BJ (cell line): ENCODE results near the gene WNT16. TPM values are rescaled to one million over a fixed set of nuclear protein-coding genes. Genes with fewer than 3 reads are reported as not detected.

ENCODE experiments used
- CTCF ChIA-PET: fragments of 350-600 bp; formaldehyde crosslinking; extraction: SDS; loops from one replicate; lab custom pipeline; 2021; ENCODE audit warnings: antibody characterized with exemption, inconsistent platforms; lab: Yijun Ruan, JAX
- POLR2A ChIA-PET: fragments of 300-600 bp; sonication (Branson Sonifier 250); formaldehyde crosslinking; extraction: SDS; loops from one replicate; lab custom pipeline; 2021; ENCODE audit warnings: antibody characterized with exemption; lab: Charles Lee
- DNase-seq: peaks from one replicate; pipeline ENCODE4 v3.0.0-alpha.2; 2011; ENCODE audit warnings: low read depth
- H3K27me3 ChIP-seq: 2 replicates; pipeline ENCODE4 v1.6.0; 2011; ENCODE audit warnings: low read length; ENCODE audit not compliant: control insufficient read depth, insufficient read depth
- H3K36me3 ChIP-seq: 2 replicates; pipeline ENCODE4 v1.5.1; 2011; ENCODE audit warnings: low read length; ENCODE audit not compliant: control insufficient read depth, insufficient read depth
- H3K4me3 ChIP-seq: 2 replicates; pipeline ENCODE4 v1.5.1; 2011; ENCODE audit warnings: low read depth, mild to moderate bottlenecking, control low read depth, low read length
- polyA plus RNA-seq: library from polyadenylated mRNA; depleted of rRNA; stranded (reverse); fragments of >200 nt; gene quantifications from 2 replicates; pipeline ENCODE4 v1.2.3, GENCODE V29; 2011
- TF ChIP-seq, protein P1 (sequence below): IDR thresholded peaks from 2 replicates; pipeline ENCODE4 v1.5.1; 2011; ENCODE audit warnings: low read depth, mild to moderate bottlenecking, control low read depth, inconsistent platforms, low read length, moderate library complexity; ENCODE audit not compliant: insufficient read depth

WNT16 gene
- polyA plus RNA-seq, 1 experiment = 0.02 TPM

- ChIA-PET CTCF (no interaction called here), POLR2A (no interaction called here)
- Histone ChIP-seq H3K4me3 (no peak overlapping the region), H3K27me3 (no peaks in the 10 kb centered on the region), H3K36me3 (no peaks in the 10 kb centered on the region)
- no peak for DNase-seq
- TF ChIP-seq, protein P1, sequence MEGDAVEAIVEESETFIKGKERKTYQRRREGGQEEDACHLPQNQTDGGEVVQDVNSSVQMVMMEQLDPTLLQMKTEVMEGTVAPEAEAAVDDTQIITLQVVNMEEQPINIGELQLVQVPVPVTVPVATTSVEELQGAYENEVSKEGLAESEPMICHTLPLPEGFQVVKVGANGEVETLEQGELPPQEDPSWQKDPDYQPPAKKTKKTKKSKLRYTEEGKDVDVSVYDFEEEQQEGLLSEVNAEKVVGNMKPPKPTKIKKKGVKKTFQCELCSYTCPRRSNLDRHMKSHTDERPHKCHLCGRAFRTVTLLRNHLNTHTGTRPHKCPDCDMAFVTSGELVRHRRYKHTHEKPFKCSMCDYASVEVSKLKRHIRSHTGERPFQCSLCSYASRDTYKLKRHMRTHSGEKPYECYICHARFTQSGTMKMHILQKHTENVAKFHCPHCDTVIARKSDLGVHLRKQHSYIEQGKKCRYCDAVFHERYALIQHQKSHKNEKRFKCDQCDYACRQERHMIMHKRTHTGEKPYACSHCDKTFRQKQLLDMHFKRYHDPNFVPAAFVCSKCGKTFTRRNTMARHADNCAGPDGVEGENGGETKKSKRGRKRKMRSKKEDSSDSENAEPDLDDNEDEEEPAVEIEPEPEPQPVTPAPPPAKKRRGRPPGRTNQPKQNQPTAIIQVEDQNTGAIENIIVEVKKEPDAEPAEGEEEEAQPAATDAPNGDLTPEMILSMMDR = no peak
Observed at GRCh38 chr7:121344093-121344492, 15.3 kb downstream of the WNT16 start.

GRCh38 chr7:121344497-121344896, 15.7 kb downstream of the WNT16 start:
- POLR2A ChIA-PET = no interaction called here
- no peak overlapping the region for H3K4me3 ChIP-seq
- no peaks in the 10 kb centered on the region for H3K36me3 ChIP-seq
- no peaks in the 10 kb centered on the region for H3K27me3 ChIP-seq
- TF ChIP-seq, protein P1 = no peak
- no peak for DNase-seq
- CTCF ChIA-PET = no interaction called here

GRCh38 chr7:121351682-121352081, 22.9 kb downstream of the WNT16 start:
- CTCF ChIA-PET = interaction anchor here (0.8 to 2.2 kb wide), 4 partner anchors 15 to 71 kb away, joined by 3 to 11 read pairs (median 4); no protein-coding TSS in a partner anchor
- Histone ChIP-seq H3K36me3 (no peaks in the 10 kb centered on the region), H3K27me3 (no peaks in the 10 kb centered on the region), H3K4me3 (no peak overlapping the region)
- TF ChIP-seq, protein P1 = no peak
- POLR2A ChIA-PET = no interaction called here
- no peak for DNase-seq

- no peak for DNase-seq
- CTCF ChIA-PET = interaction anchor here (0.9 to 2.2 kb wide), 3 partner anchors 15 to 70 kb away, joined by 3 to 11 read pairs (median 6); no protein-coding TSS in a partner anchor
- POLR2A ChIA-PET = no interaction called here
- H3K36me3 ChIP-seq = no peaks in the 10 kb centered on the region
- no peak overlapping the region for H3K4me3 ChIP-seq
- TF ChIP-seq, protein P1 = no peak
- H3K27me3 ChIP-seq = no peaks in the 10 kb centered on the region
Observed at GRCh38 chr7:121352323-121352722, 23.5 kb downstream of the WNT16 start.

DNA sequence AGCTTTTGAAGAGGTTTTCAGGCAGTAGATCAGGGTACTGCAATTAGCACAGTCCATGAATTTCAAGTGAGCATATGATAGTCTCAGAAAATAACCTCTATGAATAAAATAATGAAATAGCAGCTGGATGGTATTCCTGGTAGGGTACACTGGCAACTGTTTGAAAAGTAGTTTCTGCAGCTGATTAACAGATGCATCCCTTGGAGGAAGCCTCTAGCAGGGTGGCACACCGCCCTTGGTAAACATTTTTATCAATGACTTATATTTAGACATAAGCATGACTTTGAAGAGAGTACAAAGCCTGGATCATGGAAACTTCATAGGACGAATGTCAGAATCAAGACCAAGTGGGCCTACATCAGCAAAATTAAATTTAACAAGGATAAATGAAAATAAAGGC, 26.8 kb downstream of the WNT16 start:
- no peaks in the 10 kb centered on the region for H3K27me3 ChIP-seq
- TF ChIP-seq, protein P1 = no peak
- DNase-seq = no peak
- POLR2A ChIA-PET = no interaction called here
- H3K36me3 ChIP-seq = no peaks in the 10 kb centered on the region
- CTCF ChIA-PET = no interaction called here
- H3K4me3 ChIP-seq = no peak overlapping the region
